ENCODE measurements around the gene GALNT13.

The GALNT13 gene

DNA sequence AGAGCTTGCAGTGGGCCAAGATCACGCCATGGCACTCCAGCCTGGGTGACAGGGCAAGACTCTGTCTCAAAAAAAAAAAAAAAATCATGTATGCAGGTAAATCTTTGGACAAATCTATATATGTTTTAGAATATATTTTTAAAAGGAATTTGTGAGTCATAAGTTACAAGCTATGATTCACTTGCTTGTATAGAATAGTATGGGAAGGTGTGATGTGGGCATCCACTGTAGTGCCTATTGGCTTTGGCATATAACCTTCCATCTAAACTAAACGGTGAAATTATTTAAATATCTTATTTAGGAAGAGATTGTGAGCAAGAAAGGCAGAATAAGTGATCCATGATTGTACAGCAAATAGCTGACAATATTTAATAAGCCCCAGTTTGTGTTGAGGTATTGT lies 261.1 kb downstream of the GALNT13 start:
- DNase-seq (ENCODE audit: low spot score) = no peak

- no peak for DNase-seq (ENCODE audit: low spot score)
Measured at GRCh38 chr2:154133823-154134222, 262.1 kb downstream of the GALNT13 start.

- no peak for DNase-seq (ENCODE audit: low spot score)
Measured at GRCh38 chr2:154140249-154141025, 268.7 kb downstream of the GALNT13 start.

- no peak for DNase-seq (ENCODE audit: low spot score)
Measured at GRCh38 chr2:154142480-154142879, 270.8 kb downstream of the GALNT13 start.

- DNase-seq (ENCODE audit: low spot score) = no peak
Measured at GRCh38 chr2:154143105-154143504, 271.4 kb downstream of the GALNT13 start.

DNA sequence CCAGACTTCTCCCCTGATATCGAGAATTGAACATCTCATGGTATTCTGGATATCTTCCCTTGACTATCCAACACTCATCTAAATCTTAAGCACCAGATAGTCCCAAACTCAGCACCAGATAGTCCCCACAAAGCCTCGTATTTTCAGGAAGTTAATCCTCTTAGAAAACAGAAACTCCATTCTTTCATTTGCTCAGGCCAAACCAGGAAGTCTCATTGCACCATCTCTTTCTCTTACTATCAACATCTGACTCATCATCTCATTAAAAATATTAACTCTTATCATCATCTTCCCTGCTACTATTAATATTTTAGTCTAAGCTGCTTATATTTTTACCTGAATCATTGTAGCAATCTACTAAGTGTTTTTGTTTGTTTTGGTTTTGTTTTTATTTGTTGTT lies 286.4 kb downstream of the GALNT13 start:
- DNase-seq (ENCODE audit: low spot score) = no peak

- no peak for DNase-seq (ENCODE audit: low spot score)
Measured at GRCh38 chr2:154161286-154161685, 289.6 kb downstream of the GALNT13 start.

DNA sequence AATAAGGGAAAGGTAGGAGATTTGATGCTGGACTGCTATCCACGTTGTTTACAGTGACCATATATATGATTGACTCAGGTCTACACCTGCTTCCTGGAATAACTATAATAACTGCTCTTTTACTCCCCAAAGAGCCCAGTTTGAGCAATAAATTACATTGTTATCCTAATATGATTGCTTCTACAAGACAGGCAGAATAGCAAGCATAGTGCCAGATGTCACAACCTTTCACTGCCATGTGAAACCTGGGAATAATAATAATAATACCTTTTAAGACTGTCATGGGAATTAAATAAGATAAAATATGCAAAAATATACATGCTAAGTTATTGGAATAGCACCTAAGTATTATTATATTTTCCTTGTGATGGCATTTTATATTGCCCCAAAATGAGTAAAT lies 298.7 kb downstream of the GALNT13 start:
- DNase-seq (ENCODE audit: low spot score) = no peak

- DNase-seq (ENCODE audit: low spot score) = no peak
Measured at GRCh38 chr2:154173164-154173563, 301.4 kb downstream of the GALNT13 start.

- no peak for DNase-seq (ENCODE audit: low spot score)
Measured at GRCh38 chr2:154173919-154174318, 302.2 kb downstream of the GALNT13 start.

DNA sequence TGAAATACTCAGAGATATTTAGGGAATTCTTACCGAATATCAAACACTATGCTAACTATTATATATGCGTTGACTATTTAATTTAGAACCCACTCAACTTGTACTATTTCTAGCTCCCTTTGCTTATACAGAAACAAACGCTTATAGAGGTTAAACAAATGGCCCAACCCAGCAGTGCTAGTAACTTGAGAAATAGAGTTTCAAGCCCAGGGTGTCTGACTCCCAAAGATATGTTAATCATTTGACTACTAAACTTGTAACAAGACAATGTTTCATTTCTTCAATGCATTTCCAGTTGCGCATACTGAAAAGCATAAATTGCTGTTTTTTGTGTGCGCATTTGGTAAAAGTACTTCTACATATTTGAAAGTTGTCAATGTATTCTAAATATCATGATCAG lies 310.3 kb downstream of the GALNT13 start:
- DNase-seq (ENCODE audit: low spot score) = no peak

- DNase-seq (ENCODE audit: low spot score) = no peak
Measured at GRCh38 chr2:154187948-154188347, 316.2 kb downstream of the GALNT13 start.

- no peak for DNase-seq (ENCODE audit: low spot score)
Measured at GRCh38 chr2:154189953-154190352, 318.2 kb downstream of the GALNT13 start.

DNA sequence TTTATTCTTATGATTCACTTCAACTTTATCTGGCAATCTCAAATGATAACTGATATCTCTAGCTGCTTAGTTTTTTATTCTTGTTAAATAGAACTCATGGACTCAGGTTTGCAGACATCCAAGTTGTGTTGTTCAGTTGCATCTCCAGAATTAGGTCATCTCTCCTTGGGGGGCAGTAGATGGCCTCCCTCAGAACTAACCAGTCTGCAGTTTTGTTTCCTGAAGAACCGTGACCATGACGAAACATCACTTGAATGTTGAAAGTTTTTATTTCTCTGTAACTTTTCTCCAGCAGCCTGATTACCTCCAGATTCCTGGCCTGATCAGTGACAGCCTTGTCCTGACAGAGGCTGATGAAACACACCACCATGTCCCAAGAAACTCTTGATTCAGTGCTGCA lies 321.5 kb downstream of the GALNT13 start:
- no peak for DNase-seq (ENCODE audit: low spot score)

- no peak for DNase-seq (ENCODE audit: low spot score)
Measured at GRCh38 chr2:154194909-154195643, 323.4 kb downstream of the GALNT13 start.

- DNase-seq (ENCODE audit: low spot score) = no peak
Measured at GRCh38 chr2:154195644-154196195, 324.0 kb downstream of the GALNT13 start.

GRCh38 chr2:154198866-154199265 lies 327.1 kb downstream of the GALNT13 start:
- no peak for DNase-seq (ENCODE audit: low spot score)

DNA sequence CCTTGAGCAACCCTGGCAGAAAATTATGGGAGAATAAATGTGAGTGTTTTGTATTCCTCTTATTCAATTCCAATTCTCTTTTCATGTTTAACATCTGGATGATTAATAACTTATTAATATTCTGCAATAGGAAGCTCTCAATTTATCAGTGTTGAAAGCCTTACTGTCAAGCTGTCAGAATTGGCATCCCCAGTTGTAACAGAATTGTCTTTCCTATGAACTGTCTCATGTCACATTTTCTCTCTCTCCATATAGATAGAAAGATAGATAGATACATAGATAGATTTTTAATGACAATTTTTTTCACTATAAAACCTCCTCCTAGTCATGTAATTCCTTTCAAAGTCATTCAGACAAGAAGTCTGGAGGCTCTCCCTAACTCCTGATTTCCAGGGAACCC lies 331.5 kb downstream of the GALNT13 start:
- no peak for DNase-seq (ENCODE audit: low spot score)

GRCh38 chr2:154203902-154204301 lies 332.2 kb downstream of the GALNT13 start:
- no peak for DNase-seq (ENCODE audit: low spot score)

DNA sequence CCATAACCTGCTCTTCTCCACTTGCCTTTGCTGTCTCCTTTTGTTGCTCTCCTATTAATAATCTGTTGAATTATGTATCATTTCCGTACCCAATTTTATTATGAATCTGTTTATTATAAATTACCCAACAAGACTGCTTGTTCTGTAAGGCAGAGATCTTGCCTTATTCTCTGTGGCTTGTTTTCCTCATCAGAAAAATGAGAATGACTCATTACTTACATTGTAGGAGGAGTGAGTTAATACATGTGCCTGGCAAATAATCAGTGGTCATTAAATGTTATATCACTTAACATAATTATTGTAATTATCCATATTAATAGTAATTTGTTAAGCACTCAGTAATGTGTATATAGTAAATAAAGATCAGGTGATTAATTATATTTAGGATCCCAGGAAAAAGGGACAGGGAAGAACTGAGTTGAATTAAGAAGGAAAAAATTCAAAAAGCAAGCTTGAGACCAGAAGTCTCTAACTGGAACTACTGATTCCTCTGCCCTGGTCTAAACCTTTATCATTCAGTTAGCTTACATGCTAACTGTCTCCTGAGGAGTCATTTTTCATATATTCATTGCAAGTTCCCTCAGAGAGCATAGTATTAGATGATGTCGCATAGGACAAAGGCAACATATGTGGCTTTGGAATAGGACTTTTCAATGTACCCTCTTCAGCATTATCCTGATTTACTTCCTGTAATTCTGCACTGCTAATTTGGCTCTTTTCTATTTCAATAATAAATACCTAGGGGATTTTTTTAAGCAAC lies 335.7 kb downstream of the GALNT13 start:
- no peak for DNase-seq (ENCODE audit: low spot score)

DNA sequence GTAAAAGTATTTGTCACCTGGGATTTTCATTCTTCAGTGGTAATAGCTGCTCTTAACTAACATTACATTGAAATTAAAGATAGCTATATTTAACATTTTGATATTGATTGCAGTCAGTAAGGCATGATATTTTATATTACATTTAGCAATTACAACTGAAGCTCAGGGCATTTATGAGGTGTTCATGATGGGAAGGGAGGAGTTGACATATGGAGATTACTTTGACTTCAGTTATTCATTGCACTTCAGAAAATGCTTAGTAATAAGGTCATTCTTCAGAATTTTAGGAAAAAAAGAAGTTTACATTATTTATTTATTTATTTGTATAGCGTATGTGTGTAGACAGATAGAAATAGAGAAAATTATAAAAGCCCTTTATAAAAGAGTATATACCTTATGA lies 352.0 kb downstream of the GALNT13 start:
- no peak for DNase-seq (ENCODE audit: low spot score)

GRCh38 chr2:154226931-154227330 lies 355.2 kb downstream of the GALNT13 start:
- DNase-seq (ENCODE audit: low spot score) = no peak
